Endothelial cell of umbilical vein (primary cell): ENCODE results near the gene SLC9C2. TPM values are rescaled to one million over a fixed set of nuclear protein-coding genes. Genes with fewer than 3 reads are reported as not detected.

ENCODE experiments used
- BruUV-seq: library from RNA; stranded (reverse); fragments of 400-500 nt; replicated peaks from 2 replicates; lab custom pipeline; 2021; lab: Mats Ljungman, UMichigan
- CTCF ChIA-PET: fragments of 300-600, 350-600 bp; sonication (Branson Sonifier 250); formaldehyde crosslinking; loops from one replicate; lab custom pipeline; 2021; ENCODE audit warnings: antibody characterized with exemption, inconsistent platforms; lab: Charles Lee
- POLR2A ChIA-PET: fragments of 300-600, 350-600 bp; sonication (Branson Sonifier 250); formaldehyde crosslinking; loops from one replicate; lab custom pipeline; 2021; ENCODE audit warnings: antibody characterized with exemption, inconsistent platforms; lab: Charles Lee
- DNase-seq: peaks from one replicate; pipeline ENCODE4 v3.0.0-alpha.2; 2011; ENCODE audit warnings: low read depth, low spot score
- FAIRE-seq: peaks from 2 replicates; lab custom pipeline; 2011; peaks lifted over from hg19 to GRCh38; lab: Jason Lieb, UNC
- H2AFZ ChIP-seq: 2 replicates; pipeline ENCODE4 v1.6.0; 2012; ENCODE audit warnings: low read depth, low read length, control low read depth, inconsistent platforms
- H3K27ac ChIP-seq: 2 replicates; pipeline ENCODE4 v1.5.1; 2011; ENCODE audit warnings: low read depth, mild to moderate bottlenecking, control low read depth, low read length, moderate library complexity; ENCODE audit not compliant: insufficient read depth
- H3K27me3 ChIP-seq, 2 experiments: 2 replicates each; pipeline versions ENCODE4 v1.6.0 to v1.6.1; 2011; ENCODE audit warnings: low read length in 2 of 2, mixed read lengths in 1 of 2; ENCODE audit not compliant: control insufficient read depth in 2 of 2, insufficient read depth in 2 of 2
- H3K36me3 ChIP-seq, 2 experiments: 2 replicates in 1 of 2; 3 replicates in 1 of 2; pipeline ENCODE4 v1.5.1; 2011; ENCODE audit warnings: low read length in 2 of 2, mild to moderate bottlenecking in 1 of 2, moderate library complexity in 1 of 2; ENCODE audit not compliant: control insufficient read depth in 2 of 2, insufficient read depth in 2 of 2; ENCODE audit errors: extremely low read depth in 1 of 2
- H3K4me1 ChIP-seq: 3 replicates; pipeline ENCODE4 v1.5.1; 2011; ENCODE audit warnings: mild to moderate bottlenecking, low read length; ENCODE audit not compliant: control insufficient read depth, insufficient read depth; ENCODE audit errors: extremely low read depth
- H3K4me2 ChIP-seq: 2 replicates; pipeline ENCODE4 v1.6.1; 2011; ENCODE audit warnings: low read length, control low read depth, mixed read lengths; ENCODE audit not compliant: insufficient read depth
- H3K4me3 ChIP-seq, 3 experiments: fragments of 200-600 bp in 1 of 3; sonication (generic), shearing (Covaris generic) in 1 of 3; replicated peaks in 1 of 3; 2 replicates each; pipeline ENCODE4 v1.5.1; 2011 to 2016; ENCODE audit warnings: control low read depth in 3 of 3, low read length in 3 of 3, mild to moderate bottlenecking in 2 of 3, inconsistent platforms in 1 of 3, low read depth in 1 of 3, moderate library complexity in 1 of 3; ENCODE audit not compliant: insufficient read depth in 1 of 3
- H3K79me2 ChIP-seq: 2 replicates; pipeline ENCODE4 v1.6.0; 2012; ENCODE audit warnings: low read length, inconsistent platforms; ENCODE audit not compliant: control insufficient read depth, insufficient read depth
- H3K9ac ChIP-seq: replicated peaks from 2 replicates; pipeline ENCODE3; 2011; ENCODE audit warnings: low read length, control low read depth; ENCODE audit not compliant: insufficient read depth; ENCODE audit errors: extremely low read depth
- H3K9me1 ChIP-seq: replicated peaks from 3 replicates; pipeline ENCODE4 v1.6.0; 2011; ENCODE audit warnings: mild to moderate bottlenecking, low read length; ENCODE audit not compliant: control insufficient read depth, insufficient read depth; ENCODE audit errors: extremely low read depth
- H3K9me3 ChIP-seq: replicated peaks from 2 replicates; pipeline ENCODE4 v1.5.1; 2012; ENCODE audit warnings: low read length, inconsistent platforms; ENCODE audit not compliant: control insufficient read depth, insufficient read depth
- H4K20me1 ChIP-seq: replicated peaks from 2 replicates; pipeline ENCODE3; 2011; ENCODE audit warnings: mild to moderate bottlenecking, low read length; ENCODE audit not compliant: control insufficient read depth, insufficient read depth; ENCODE audit errors: extremely low read depth
- CTCF ChIP-seq, 2 donors: IDR thresholded peaks; 1 replicate in 1 of 2; 2 replicates in 1 of 2; pipeline ENCODE4 v1.5.1; 2011; ENCODE audit warnings: low read length in 2 of 2, mild to moderate bottlenecking in 2 of 2, moderate library complexity in 2 of 2, control low read depth in 1 of 2, inconsistent platforms in 1 of 2, low read depth in 1 of 2; ENCODE audit not compliant: insufficient read depth in 1 of 2; ENCODE audit errors: extremely low read depth in 1 of 2
- GATA2 ChIP-seq: IDR thresholded peaks from 2 replicates; pipeline ENCODE4 v1.7.0; 2011; ENCODE audit warnings: low read depth, mild to moderate bottlenecking, moderate library complexity, mixed read lengths, low read length; ENCODE audit not compliant: insufficient read length, insufficient read depth
- MAX ChIP-seq: IDR thresholded peaks from 2 replicates; pipeline ENCODE4 v1.6.1; 2011; ENCODE audit not compliant: insufficient read depth, insufficient read length
- POLR2A ChIP-seq: IDR thresholded peaks from 2 replicates; pipeline ENCODE4 v1.6.1; 2012; ENCODE audit warnings: low read depth, mild to moderate bottlenecking, control low read depth, low read length
- POLR2AphosphoS5 ChIP-seq: IDR thresholded peaks from 2 replicates; pipeline ENCODE4 v1.6.1; 2012; ENCODE audit warnings: low read depth, mild to moderate bottlenecking, control low read depth, low read length, moderate library complexity; ENCODE audit not compliant: insufficient read depth
- dilution Hi-C: fragments of 300-500 bp; cut with MboI; formaldehyde crosslinking; loops from one replicate; pipeline ENCODE4 v1.15.0; 2019; ENCODE audit warnings: low sequenced_read_pairs; ENCODE audit not compliant: extremely low pct_ligation_motif_present
- intact Hi-C: fragments of 100-400 bp; cut with micrococcal nuclease; formaldehyde crosslinking; loops from one replicate; pipeline ENCODE4 v1.10.0; 2022
- polyA plus RNA-seq, 4 experiments: library from polyadenylated mRNA; depleted of rRNA in 3 of 4; stranded (reverse) in 3 of 4; unstranded in 1 of 4; fragments of >200 nt; gene quantifications; 2 replicates each; pipeline versions ENCODE4 v1.2.1 to v1.2.3, GENCODE V29; 2011 to 2012; ENCODE audit warnings: missing spikeins in 1 of 4
- total RNA-seq: library from RNA; stranded (reverse); gene quantifications from 2 replicates; pipeline ENCODE4 v1.2.3, GENCODE V29; 2021

Gene SLC9C2
- total and polyA plus RNA-seq, 2 donors (not counting 3 experiments of a cell fraction or from before 2014, with no cell fraction given): 0.15 TPM; not detected in 1

GRCh38 chr1:173580658-173581057 lies 22.2 kb downstream of the SLC9C2 start:
- no peak overlapping the region for H3K9ac ChIP-seq
- H4K20me1 ChIP-seq: no peaks in the 10 kb centered on the region
- H3K4me3 ChIP-seq: no peak overlapping the region
- H3K4me2 ChIP-seq: no peak overlapping the region
- H3K27ac ChIP-seq: no peak overlapping the region
- dilution Hi-C loops: no loop called here
- no TSS peak for BruUV-seq
- no peak for TF ChIP-seq POLR2AphosphoS5
- no peak for TF ChIP-seq GATA2
- TF ChIP-seq CTCF (IDR thresholded peaks at IDR 0.05; ENCODE audit: extremely low read depth in 1 of 2, insufficient read depth in 1 of 2, low read depth in 1 of 2, low read length in 2 of 2): no peak
- no peaks in the 10 kb centered on the region for H3K9me1 ChIP-seq
- intact Hi-C loops: no loop called here
- CTCF ChIA-PET: interaction anchor here (1.7 kb wide), 1 partner anchor 11 kb away, joined by 3 read pairs; no protein-coding TSS in a partner anchor
- H3K4me1 ChIP-seq: no peaks in the 10 kb centered on the region
- H3K9me3 ChIP-seq: no peaks in the 10 kb centered on the region
- H2AFZ ChIP-seq: no peak overlapping the region
- H3K79me2 ChIP-seq: no peaks in the 10 kb centered on the region
- POLR2A ChIA-PET: no interaction called here
- DNase-seq (no peak), FAIRE-seq (no peak)
- no peaks in the 10 kb centered on the region for H3K36me3 ChIP-seq
- peaks cover 4 to 10% of the 10 kb centered on the region in 2 experiments for H3K27me3 ChIP-seq

GRCh38 chr1:173580071-173580470 lies 22.8 kb downstream of the SLC9C2 start:
- no peak for DNase-seq
- no peak overlapping the region for H3K4me3 ChIP-seq
- dilution Hi-C loops: no loop called here
- no peak overlapping the region for H2AFZ ChIP-seq
- H3K9me1 ChIP-seq: no peaks in the 10 kb centered on the region
- no peaks in the 10 kb centered on the region for H3K4me1 ChIP-seq
- ChIA-PET POLR2A (interaction anchor here (0.6 kb wide), 1 partner anchor 113 kb away, joined by 3 read pairs; no protein-coding TSS in a partner anchor), CTCF (interaction anchor here (1.3 to 1.7 kb wide), 2 partner anchors 10 to 12 kb away, joined by 3 read pairs; no protein-coding TSS in a partner anchor)
- H3K27ac ChIP-seq: no peak overlapping the region
- no peaks in the 10 kb centered on the region for H4K20me1 ChIP-seq
- peaks cover 4 to 10% of the 10 kb centered on the region in 2 experiments for H3K27me3 ChIP-seq
- TF ChIP-seq POLR2A (no peak), MAX (no peak)
- H3K9ac ChIP-seq: no peak overlapping the region
- no peaks in the 10 kb centered on the region for H3K79me2 ChIP-seq
- H3K4me2 ChIP-seq: no peak overlapping the region
- no peak for FAIRE-seq
- no peaks in the 10 kb centered on the region for H3K36me3 ChIP-seq
- intact Hi-C loops: no loop called here
- no peaks in the 10 kb centered on the region for H3K9me3 ChIP-seq
- no TSS peak for BruUV-seq
